ENCODE results near the gene CDKAL1. TPM values are rescaled to one million over a fixed set of nuclear protein-coding genes. Genes with fewer than 3 reads are reported as not detected.
"Not testable (repeated sequence)": the region's sequence is repeated elsewhere in the genome, so short reads cannot be mapped to it uniquely, and the experiment has no call there.

The CDKAL1 gene
- total RNA-seq, 1 experiment from 2014 or later: 24.4 TPM

GRCh38 chr6:21053612-21054011 lies 519.4 kb downstream of the CDKAL1 start:
- DNase-seq: no peak
- H3K36me3 ChIP-seq (replicated peaks; ENCODE audit: control insufficient read depth, insufficient read depth, low read length): no peaks in the 10 kb centered on the region
- H3K27me3 ChIP-seq (ENCODE audit: control insufficient read depth, insufficient read depth, low read length): no peaks in the 10 kb centered on the region
- H3K4me3 ChIP-seq (ENCODE audit: insufficient read depth, low read depth, low read length): no peak overlapping the region

- not testable (repeated sequence) for H3K36me3 ChIP-seq (replicated peaks; ENCODE audit: control insufficient read depth, insufficient read depth, low read length); H3K4me3 ChIP-seq (ENCODE audit: insufficient read depth, low read depth, low read length); DNase-seq; H3K27me3 ChIP-seq (ENCODE audit: control insufficient read depth, insufficient read depth, low read length)
Observed at GRCh38 chr6:21055480-21055879, 521.2 kb downstream of the CDKAL1 start.

- no peak for DNase-seq
- Histone ChIP-seq H3K27me3 (ENCODE audit: control insufficient read depth, insufficient read depth, low read length) (no peaks in the 10 kb centered on the region), H3K4me3 (ENCODE audit: insufficient read depth, low read depth, low read length) (no peak overlapping the region), H3K36me3 (replicated peaks; ENCODE audit: control insufficient read depth, insufficient read depth, low read length) (no peaks in the 10 kb centered on the region)
Observed at GRCh38 chr6:21061892-21062291, 527.6 kb downstream of the CDKAL1 start.

GRCh38 chr6:21064756-21065340 lies 530.6 kb downstream of the CDKAL1 start:
- H3K4me3 ChIP-seq (ENCODE audit: insufficient read depth, low read depth, low read length): no peak overlapping the region
- no peaks in the 10 kb centered on the region for H3K36me3 ChIP-seq (replicated peaks; ENCODE audit: control insufficient read depth, insufficient read depth, low read length)
- no peaks in the 10 kb centered on the region for H3K27me3 ChIP-seq (ENCODE audit: control insufficient read depth, insufficient read depth, low read length)
- DNase-seq: no peak

- Histone ChIP-seq H3K36me3 (replicated peaks; ENCODE audit: control insufficient read depth, insufficient read depth, low read length) (no peaks in the 10 kb centered on the region), H3K4me3 (ENCODE audit: insufficient read depth, low read depth, low read length) (no peak overlapping the region), H3K27me3 (ENCODE audit: control insufficient read depth, insufficient read depth, low read length) (no peaks in the 10 kb centered on the region)
- DNase-seq: no peak
Observed at GRCh38 chr6:21067521-21067920, 533.3 kb downstream of the CDKAL1 start.

- Histone ChIP-seq H3K36me3 (replicated peaks; ENCODE audit: control insufficient read depth, insufficient read depth, low read length) (no peaks in the 10 kb centered on the region), H3K4me3 (ENCODE audit: insufficient read depth, low read depth, low read length) (no peak overlapping the region), H3K27me3 (ENCODE audit: control insufficient read depth, insufficient read depth, low read length) (no peaks in the 10 kb centered on the region)
- no peak for DNase-seq
Observed at GRCh38 chr6:21070620-21071019, 536.4 kb downstream of the CDKAL1 start.

- Histone ChIP-seq H3K27me3 (ENCODE audit: control insufficient read depth, insufficient read depth, low read length) (no peaks in the 10 kb centered on the region), H3K4me3 (ENCODE audit: insufficient read depth, low read depth, low read length) (no peak overlapping the region), H3K36me3 (replicated peaks; ENCODE audit: control insufficient read depth, insufficient read depth, low read length) (no peaks in the 10 kb centered on the region)
- DNase-seq: no peak
Observed at GRCh38 chr6:21071780-21072468, 537.7 kb downstream of the CDKAL1 start.

GRCh38 chr6:21073318-21073839 lies 539.1 kb downstream of the CDKAL1 start:
- Histone ChIP-seq H3K4me3 (ENCODE audit: insufficient read depth, low read depth, low read length) (no peak overlapping the region), H3K27me3 (ENCODE audit: control insufficient read depth, insufficient read depth, low read length) (no peaks in the 10 kb centered on the region), H3K36me3 (replicated peaks; ENCODE audit: control insufficient read depth, insufficient read depth, low read length) (no peaks in the 10 kb centered on the region)
- DNase-seq: no peak

- Histone ChIP-seq H3K36me3 (replicated peaks; ENCODE audit: control insufficient read depth, insufficient read depth, low read length) (no peaks in the 10 kb centered on the region), H3K4me3 (ENCODE audit: insufficient read depth, low read depth, low read length) (no peak overlapping the region), H3K27me3 (ENCODE audit: control insufficient read depth, insufficient read depth, low read length) (no peaks in the 10 kb centered on the region)
- DNase-seq: no peak
Observed at GRCh38 chr6:21074484-21074883, 540.2 kb downstream of the CDKAL1 start.

GRCh38 chr6:21075986-21076385 lies 541.7 kb downstream of the CDKAL1 start:
- Histone ChIP-seq H3K36me3 (replicated peaks; ENCODE audit: control insufficient read depth, insufficient read depth, low read length) (no peaks in the 10 kb centered on the region), H3K27me3 (ENCODE audit: control insufficient read depth, insufficient read depth, low read length) (no peaks in the 10 kb centered on the region), H3K4me3 (ENCODE audit: insufficient read depth, low read depth, low read length) (no peak overlapping the region)
- DNase-seq: no peak

GRCh38 chr6:21078497-21078896 lies 544.2 kb downstream of the CDKAL1 start:
- no peak overlapping the region for H3K4me3 ChIP-seq (ENCODE audit: insufficient read depth, low read depth, low read length)
- peak; percentile 34 for DNase-seq
- H3K27me3 ChIP-seq (ENCODE audit: control insufficient read depth, insufficient read depth, low read length): no peaks in the 10 kb centered on the region
- no peaks in the 10 kb centered on the region for H3K36me3 ChIP-seq (replicated peaks; ENCODE audit: control insufficient read depth, insufficient read depth, low read length)

- Histone ChIP-seq H3K36me3 (replicated peaks; ENCODE audit: control insufficient read depth, insufficient read depth, low read length) (no peaks in the 10 kb centered on the region), H3K27me3 (ENCODE audit: control insufficient read depth, insufficient read depth, low read length) (no peaks in the 10 kb centered on the region), H3K4me3 (ENCODE audit: insufficient read depth, low read depth, low read length) (no peak overlapping the region)
- no peak for DNase-seq
Observed at GRCh38 chr6:21079468-21080048, 545.3 kb downstream of the CDKAL1 start.

- Histone ChIP-seq H3K4me3 (ENCODE audit: insufficient read depth, low read depth, low read length) (no peak overlapping the region), H3K27me3 (ENCODE audit: control insufficient read depth, insufficient read depth, low read length) (no peaks in the 10 kb centered on the region), H3K36me3 (replicated peaks; ENCODE audit: control insufficient read depth, insufficient read depth, low read length) (no peaks in the 10 kb centered on the region)
- no peak for DNase-seq
Observed at GRCh38 chr6:21080221-21080620, 546.0 kb downstream of the CDKAL1 start.

- Histone ChIP-seq H3K36me3 (replicated peaks; ENCODE audit: control insufficient read depth, insufficient read depth, low read length) (no peaks in the 10 kb centered on the region), H3K4me3 (ENCODE audit: insufficient read depth, low read depth, low read length) (no peak overlapping the region), H3K27me3 (ENCODE audit: control insufficient read depth, insufficient read depth, low read length) (no peaks in the 10 kb centered on the region)
- no peak for DNase-seq
Observed at GRCh38 chr6:21082091-21082490, 547.8 kb downstream of the CDKAL1 start.

GRCh38 chr6:21083708-21084107 lies 549.5 kb downstream of the CDKAL1 start:
- Histone ChIP-seq H3K27me3 (ENCODE audit: control insufficient read depth, insufficient read depth, low read length) (no peaks in the 10 kb centered on the region), H3K36me3 (replicated peaks; ENCODE audit: control insufficient read depth, insufficient read depth, low read length) (no peaks in the 10 kb centered on the region), H3K4me3 (ENCODE audit: insufficient read depth, low read depth, low read length) (no peak overlapping the region)
- no peak for DNase-seq

All from H7 (cell line).